H1 (cell line): ENCODE data around the gene SERPINB2. TPM values are rescaled to one million over a fixed set of nuclear protein-coding genes. Genes with fewer than 3 reads are reported as not detected.

Source experiments
- CTCF ChIA-PET: fragments of 300-600 bp; sonication (Branson Sonifier 250); formaldehyde crosslinking; loops from one replicate; lab custom pipeline; 2021; ENCODE audit not compliant: partially characterized antibody; lab: Charles Lee
- POLR2A ChIA-PET: fragments of 300-600 bp; sonication (Branson Sonifier 250); formaldehyde crosslinking; loops from one replicate; lab custom pipeline; 2021; ENCODE audit warnings: inconsistent platforms; ENCODE audit not compliant: partially characterized antibody; lab: Charles Lee
- DNase-seq, 2 experiments: peaks; one replicate each; pipeline versions ENCODE4 v3.0.0 to v3.0.0-alpha.2; 2010 to 2022; ENCODE audit warnings: low spot score in 2 of 2, low read depth in 1 of 2, mixed read lengths in 1 of 2
- FAIRE-seq: peaks from 2 replicates; lab custom pipeline; 2011; peaks lifted over from hg19 to GRCh38; lab: Jason Lieb, UNC
- H2AFZ ChIP-seq: 2 replicates; pipeline ENCODE4 v1.8.1; 2012; ENCODE audit warnings: low read length, inconsistent platforms
- H2AK5ac ChIP-seq: 2 replicates; pipeline ENCODE4 v1.6.1; 2013; ENCODE audit warnings: low read depth, low read length
- H2BK120ac ChIP-seq: replicated peaks from 2 replicates; pipeline ENCODE3; 2013; ENCODE audit warnings: low read depth, low read length, inconsistent platforms
- H2BK12ac ChIP-seq: 2 replicates; pipeline ENCODE4 v1.6.1; 2013; ENCODE audit warnings: low read depth, low read length
- H2BK15ac ChIP-seq: 2 replicates; pipeline ENCODE4 v1.6.1; 2013; ENCODE audit warnings: low read length
- H2BK20ac ChIP-seq: 2 replicates; pipeline ENCODE4 v1.6.1; 2013; ENCODE audit warnings: low read length
- H2BK5ac ChIP-seq: 2 replicates; pipeline ENCODE4 v1.6.1; 2013; ENCODE audit warnings: low read depth, low read length
- H3K14ac ChIP-seq: 2 replicates; pipeline ENCODE4 v1.6.1; 2013; ENCODE audit warnings: inconsistent platforms; ENCODE audit not compliant: insufficient read length
- H3K18ac ChIP-seq: 2 replicates; pipeline ENCODE4 v1.6.1; 2013; ENCODE audit warnings: low read length; ENCODE audit errors: extremely low read depth
- H3K23ac ChIP-seq: 2 replicates; pipeline ENCODE4 v1.6.1; 2013; ENCODE audit warnings: inconsistent platforms; ENCODE audit not compliant: insufficient read length
- H3K23me2 ChIP-seq: 2 replicates; pipeline ENCODE4 v1.6.1; 2013; ENCODE audit warnings: low read depth, low read length
- H3K27ac ChIP-seq: 2 replicates; pipeline ENCODE4 v1.6.1; 2011; ENCODE audit warnings: low read depth, low read length, inconsistent platforms
- H3K27me3 ChIP-seq, 4 experiments: replicated peaks in 1 of 4; 1 replicate in 1 of 4; 2 replicates in 3 of 4; pipeline versions ENCODE4 v1.6.1 to v1.8.1; 2011 to 2013; ENCODE audit warnings: low read length in 3 of 4, mild to moderate bottlenecking in 3 of 4, inconsistent platforms in 2 of 4, mixed read lengths in 2 of 4, moderate library complexity in 1 of 4; ENCODE audit not compliant: control insufficient read depth in 3 of 4, insufficient read depth in 3 of 4; ENCODE audit errors: extremely low read depth in 1 of 4
- H3K36me3 ChIP-seq, 4 experiments: 2 replicates each; pipeline versions ENCODE4 v1.6.1 to v1.8.1; 2011 to 2013; ENCODE audit warnings: mild to moderate bottlenecking in 4 of 4, low read length in 3 of 4, moderate library complexity in 2 of 4, control low read depth in 1 of 4, inconsistent platforms in 1 of 4; ENCODE audit not compliant: insufficient read depth in 4 of 4, control insufficient read depth in 2 of 4
- H3K4ac ChIP-seq: replicated peaks from 2 replicates; pipeline ENCODE3; 2013; ENCODE audit warnings: low read length, low read depth, mixed read lengths, inconsistent platforms; ENCODE audit not compliant: insufficient read length
- H3K4me1 ChIP-seq, 4 experiments: replicated peaks in 1 of 4; 1 replicate in 1 of 4; 2 replicates in 3 of 4; pipeline versions ENCODE4 v1.6.1 to v1.8.1; 2011 to 2013; ENCODE audit warnings: low read length in 3 of 4, inconsistent platforms in 2 of 4, mixed read lengths in 1 of 4; ENCODE audit not compliant: insufficient read depth in 4 of 4, control insufficient read depth in 3 of 4
- H3K4me2 ChIP-seq, 2 experiments: 2 replicates each; pipeline versions ENCODE4 v1.6.1 to v1.8.1; 2011 to 2013; ENCODE audit warnings: low read depth in 2 of 2, low read length in 2 of 2, control low read depth in 1 of 2, inconsistent platforms in 1 of 2, mild to moderate bottlenecking in 1 of 2; ENCODE audit not compliant: insufficient read depth in 1 of 2
- H3K4me3 ChIP-seq, 4 experiments: fragments of 200-600, 300-600 bp in 1 of 4; sonication (generic), shearing (Covaris generic), sonication (Bioruptor Twin) in 1 of 4; 2 replicates each; pipeline versions ENCODE4 v1.5.1 to v1.8.1; 2011 to 2016; ENCODE audit warnings: low read length in 4 of 4, low read depth in 3 of 4, control low read depth in 2 of 4, inconsistent platforms in 2 of 4, mild to moderate bottlenecking in 2 of 4, mixed read lengths in 1 of 4, moderate library complexity in 1 of 4; ENCODE audit not compliant: insufficient read depth in 2 of 4; ENCODE audit errors: extremely low read depth in 1 of 4
- H3K56ac ChIP-seq: replicated peaks from 2 replicates; pipeline ENCODE3; 2013; ENCODE audit warnings: low read depth, mild to moderate bottlenecking, mixed read lengths, low read length, inconsistent platforms; ENCODE audit not compliant: insufficient read length
- H3K79me1 ChIP-seq: 2 replicates; pipeline ENCODE4 v1.6.1; 2013; ENCODE audit warnings: low read depth, low read length, control low read depth
- H3K79me2 ChIP-seq, 2 experiments: 2 replicates each; pipeline versions ENCODE4 v1.6.1 to v1.8.1; 2012 to 2013; ENCODE audit warnings: low read length in 2 of 2, mild to moderate bottlenecking in 2 of 2, inconsistent platforms in 1 of 2; ENCODE audit not compliant: insufficient read depth in 2 of 2, control insufficient read depth in 1 of 2
- H3K9ac ChIP-seq, 4 experiments: replicated peaks in 1 of 4; 1 replicate in 1 of 4; 2 replicates in 3 of 4; pipeline versions ENCODE4 v1.6.1 to v1.8.1; 2011 to 2013; ENCODE audit warnings: low read depth in 3 of 4, low read length in 3 of 4, control low read depth in 2 of 4, mild to moderate bottlenecking in 2 of 4, moderate library complexity in 2 of 4, inconsistent platforms in 1 of 4; ENCODE audit errors: extremely low read depth in 1 of 4
- H3K9me3 ChIP-seq, 2 experiments: 2 replicates each; pipeline versions ENCODE4 v1.6.1 to v1.8.1; 2012 to 2013; ENCODE audit warnings: mild to moderate bottlenecking in 2 of 2, moderate library complexity in 2 of 2, control low read depth in 1 of 2, inconsistent platforms in 1 of 2, low read depth in 1 of 2, low read length in 1 of 2, mixed read lengths in 1 of 2; ENCODE audit not compliant: insufficient read depth in 2 of 2
- H4K20me1 ChIP-seq, 2 experiments: replicated peaks in 1 of 2; 2 replicates each; pipeline versions ENCODE3 to v1.8.1; 2011 to 2013; ENCODE audit warnings: inconsistent platforms in 2 of 2, low read length in 2 of 2, mild to moderate bottlenecking in 1 of 2; ENCODE audit not compliant: insufficient read depth in 2 of 2, control insufficient read depth in 1 of 2
- H4K5ac ChIP-seq: 2 replicates; pipeline ENCODE4 v1.6.1; 2013; ENCODE audit warnings: low read length, low read depth, mixed read lengths, inconsistent platforms; ENCODE audit not compliant: insufficient read length
- H4K8ac ChIP-seq: 2 replicates; pipeline ENCODE4 v1.8.0; 2013; ENCODE audit warnings: mild to moderate bottlenecking, moderate library complexity, low read length, inconsistent platforms; ENCODE audit not compliant: insufficient read depth; ENCODE audit errors: extremely low read depth
- H4K91ac ChIP-seq: replicated peaks from 2 replicates; pipeline ENCODE3; 2013; ENCODE audit warnings: low read length, mixed read lengths, inconsistent platforms; ENCODE audit not compliant: insufficient read length
- EGR1 ChIP-seq: IDR thresholded peaks from 2 replicates; pipeline ENCODE4 v1.6.1; 2011; ENCODE audit warnings: low read depth, low read length, borderline replicate concordance
- JUN ChIP-seq: IDR thresholded peaks from 2 replicates; pipeline ENCODE4 v1.6.1; 2011; ENCODE audit warnings: low read depth, mild to moderate bottlenecking, improper control_type of control experiment, low read length
- KDM4A ChIP-seq: IDR thresholded peaks from one replicate; pipeline ENCODE4 v1.7.1; 2012; ENCODE audit warnings: low read depth, mild to moderate bottlenecking, moderate library complexity, low read length, inconsistent platforms; ENCODE audit not compliant: severe bottlenecking
- POU5F1 ChIP-seq: IDR thresholded peaks from 2 replicates; pipeline ENCODE4 v1.6.1; 2011; ENCODE audit warnings: low read depth, mild to moderate bottlenecking, low read length, moderate library complexity
- RNF2 ChIP-seq: fragments of 200-900, 300-1000 bp; sonication (generic); IDR thresholded peaks from 2 replicates; pipeline ENCODE4 v1.7.1; 2016; ENCODE audit warnings: borderline replicate concordance, low read depth, mild to moderate bottlenecking, antibody characterized with exemption, low read length; ENCODE audit not compliant: poor library complexity, severe bottlenecking; ENCODE audit errors: missing control alignments
- SIN3A ChIP-seq, 2 experiments: IDR thresholded peaks in 1 of 2; conservative IDR thresholded peaks in 1 of 2; 2 replicates each; pipeline ENCODE4 v1.6.1; 2011 to 2012; ENCODE audit warnings: low read length in 2 of 2, improper control_type of control experiment in 1 of 2, low read depth in 1 of 2, mild to moderate bottlenecking in 1 of 2
- SIRT6 ChIP-seq: IDR thresholded peaks from one replicate; pipeline ENCODE4 v1.7.1; 2012; ENCODE audit warnings: low read length, inconsistent platforms
- SP1 ChIP-seq: IDR thresholded peaks from 2 replicates; pipeline ENCODE4 v1.6.1; 2011; ENCODE audit warnings: low read depth, low read length
- TCF12 ChIP-seq: IDR thresholded peaks from 2 replicates; pipeline ENCODE4 v1.6.1; 2011; ENCODE audit warnings: low read depth, mild to moderate bottlenecking, low read length
- WGBS, 2 experiments: shearing (Covaris generic) in 1 of 2; methylation state at CpG; one replicate each; pipeline versions ENCODE4 v1.1.6 to v1.1.7; 2013 to 2015; ENCODE audit warnings: low lambda C conversion rate in 2 of 2, mixed read lengths in 2 of 2, inconsistent platforms in 1 of 2, low coverage in 1 of 2, missing lambda C conversion rate in 1 of 2; ENCODE audit not compliant: insufficient replicate concordance in 2 of 2, insufficient coverage in 1 of 2, insufficient read length in 1 of 2; ENCODE audit errors: extremely low coverage in 1 of 2, missing lambda C conversion rate in 1 of 2; 5-methylcytosine and 5-hydroxymethylcytosine counted together
- polyA plus RNA-seq, 7 experiments: library from polyadenylated mRNA; depleted of rRNA in 3 of 7; stranded (reverse) in 5 of 7; unstranded in 2 of 7; fragments of >200 nt in 5 of 7; fragments of 200-250 nt in 2 of 7; gene quantifications; 1 replicate in 5 of 7; 2 replicates in 1 of 7; 4 replicates in 1 of 7; pipeline versions ENCODE4 v1.2.1 to v1.2.3, GENCODE V29; 2011 to 2013; ENCODE audit warnings: missing spikeins in 2 of 7, mixed read lengths in 2 of 7
- total RNA-seq: library from RNA; stranded (reverse); fragmentation: NEBNext Ultra II Directional; extraction: Animal tissue kit (Norgen Biotek cat#: 25700); gene quantifications from 2 replicates; pipeline ENCODE4 v1.2.1, GENCODE V29; 2021
- TF ChIP-seq, protein P1 (sequence below), 3 experiments: IDR thresholded peaks; 1 replicate in 2 of 3; 2 replicates in 1 of 3; pipeline versions ENCODE4 v1.5.1 to v1.6.1; 2011; ENCODE audit warnings: low read length in 3 of 3, mild to moderate bottlenecking in 3 of 3, inconsistent platforms in 2 of 3, low read depth in 1 of 3, moderate library complexity in 1 of 3; ENCODE audit not compliant: insufficient read depth in 1 of 3; ENCODE audit errors: control extremely low read depth in 1 of 3

Gene SERPINB2
- total and polyA plus RNA-seq, 2 of the 8 experiments (the other 6 are each of a cell fraction or from before 2014, with no cell fraction given) = not detected

GRCh38 chr18:63895190-63895589, 7.7 kb downstream of the SERPINB2 start:
- Histone ChIP-seq H2AK5ac (no peak overlapping the region), H3K9me3 (no peaks in the 10 kb centered on the region), H4K5ac (no peak overlapping the region), H3K23me2 (no peaks in the 10 kb centered on the region), H3K27ac (no peak overlapping the region), H3K56ac (no peak overlapping the region), H3K27me3 (no peaks in the 10 kb centered on the region), H3K4ac (no peak overlapping the region), H3K4me1 (no peaks in the 10 kb centered on the region), H3K9ac (no peak overlapping the region), H2BK12ac (no peak overlapping the region), H2BK5ac (no peak overlapping the region), H4K20me1 (no peaks in the 10 kb centered on the region), H2BK15ac (no peak overlapping the region), H3K14ac (no peak overlapping the region), H3K79me1 (no peaks in the 10 kb centered on the region), H2BK120ac (no peak overlapping the region), H3K36me3 (no peaks in the 10 kb centered on the region), H2AFZ (no peak overlapping the region), H2BK20ac (no peak overlapping the region), H4K91ac (no peak overlapping the region), H3K23ac (no peak overlapping the region), H3K18ac (no peak overlapping the region), H4K8ac (no peak overlapping the region), H3K4me2 (no peak overlapping the region), H3K79me2 (no peaks in the 10 kb centered on the region), H3K4me3 (no peak overlapping the region)
- 89% methylated on average over 6 of the region's 6 CpGs; no CpG with 5 or more reads in 1 of the 2 experiments for WGBS, 2 experiments
- DNase-seq (no peak), FAIRE-seq (no peak)
- ChIA-PET CTCF (interaction anchor here (2.3 to 3.0 kb wide), 2 partner anchors 41 to 100 kb away, joined by 9 to 10 read pairs; no protein-coding TSS in a partner anchor), POLR2A (no interaction called here)
- TF ChIP-seq EGR1 = no peak
- no peak for TF ChIP-seq SP1
- TF ChIP-seq, protein P1, sequence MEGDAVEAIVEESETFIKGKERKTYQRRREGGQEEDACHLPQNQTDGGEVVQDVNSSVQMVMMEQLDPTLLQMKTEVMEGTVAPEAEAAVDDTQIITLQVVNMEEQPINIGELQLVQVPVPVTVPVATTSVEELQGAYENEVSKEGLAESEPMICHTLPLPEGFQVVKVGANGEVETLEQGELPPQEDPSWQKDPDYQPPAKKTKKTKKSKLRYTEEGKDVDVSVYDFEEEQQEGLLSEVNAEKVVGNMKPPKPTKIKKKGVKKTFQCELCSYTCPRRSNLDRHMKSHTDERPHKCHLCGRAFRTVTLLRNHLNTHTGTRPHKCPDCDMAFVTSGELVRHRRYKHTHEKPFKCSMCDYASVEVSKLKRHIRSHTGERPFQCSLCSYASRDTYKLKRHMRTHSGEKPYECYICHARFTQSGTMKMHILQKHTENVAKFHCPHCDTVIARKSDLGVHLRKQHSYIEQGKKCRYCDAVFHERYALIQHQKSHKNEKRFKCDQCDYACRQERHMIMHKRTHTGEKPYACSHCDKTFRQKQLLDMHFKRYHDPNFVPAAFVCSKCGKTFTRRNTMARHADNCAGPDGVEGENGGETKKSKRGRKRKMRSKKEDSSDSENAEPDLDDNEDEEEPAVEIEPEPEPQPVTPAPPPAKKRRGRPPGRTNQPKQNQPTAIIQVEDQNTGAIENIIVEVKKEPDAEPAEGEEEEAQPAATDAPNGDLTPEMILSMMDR (IDR thresholded peaks at IDR 0.05; ENCODE audit: control extremely low read depth in 1 of 3, insufficient read depth in 1 of 3, low read depth in 1 of 3, low read length in 3 of 3) = no peak
- TF ChIP-seq SIRT6 = no peak
- no peak for TF ChIP-seq JUN
- TF ChIP-seq SIN3A (conservative IDR thresholded peaks at IDR 0.05 in 1 of 2, IDR thresholded peaks at IDR 0.05 in 1 of 2; ENCODE audit: low read depth in 1 of 2, low read length in 2 of 2) = no peak
- no peak for TF ChIP-seq KDM4A
- TF ChIP-seq POU5F1 = no peak
- no peak for TF ChIP-seq RNF2
- no peak for TF ChIP-seq TCF12
